SIG-M5 (cell line): Measurements from ENCODE around the gene CHD6.
A peak's percentile ranks its signal among the peaks of the same experiment; 100 is the strongest.

Source experiments
- DNase-seq: peaks from one replicate; lab custom pipeline; 2025; lab: John Stamatoyannopoulos, UW

The CHD6 gene

DNA sequence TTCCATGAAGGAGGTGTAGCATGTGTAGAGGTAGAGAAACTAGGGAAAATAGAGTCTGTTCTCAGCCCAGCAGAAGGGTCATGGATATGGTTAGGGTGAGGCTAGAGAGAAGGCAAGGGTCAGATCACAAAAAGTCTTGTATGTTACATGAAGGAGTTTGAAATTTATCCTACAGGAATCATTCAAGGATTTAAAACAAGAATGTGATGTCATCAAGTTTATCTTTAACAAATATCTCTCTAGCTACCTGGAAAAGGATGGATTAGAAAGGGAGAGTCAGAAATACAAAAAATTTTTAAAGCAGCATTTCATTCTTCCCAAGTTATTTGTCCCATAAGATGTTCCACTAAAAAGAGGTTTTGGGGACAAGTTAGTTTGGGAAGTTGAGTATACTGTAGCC lies 4.4 kb upstream of the CHD6 start:
- no peak for DNase-seq

DNA sequence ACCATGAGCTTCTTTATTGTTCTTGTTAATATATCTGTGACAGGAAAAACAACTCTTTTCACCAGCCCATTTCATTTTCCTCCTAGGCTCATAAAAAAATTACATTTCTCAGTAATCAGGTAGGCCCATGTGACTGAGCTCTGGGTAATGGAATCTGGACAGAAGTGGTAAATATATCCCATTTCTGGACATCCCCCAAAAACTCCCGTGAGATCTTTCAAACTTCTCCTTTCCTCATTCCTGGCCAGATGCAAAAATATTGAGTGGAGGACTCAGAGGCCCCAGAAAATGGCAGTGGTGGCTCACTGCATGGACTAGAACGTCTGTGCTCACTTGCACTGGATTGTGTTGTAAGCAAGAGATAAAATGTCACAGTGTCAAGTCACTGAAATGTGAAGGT lies 3.8 kb upstream of the CHD6 start:
- DNase-seq, result no peak

DNA sequence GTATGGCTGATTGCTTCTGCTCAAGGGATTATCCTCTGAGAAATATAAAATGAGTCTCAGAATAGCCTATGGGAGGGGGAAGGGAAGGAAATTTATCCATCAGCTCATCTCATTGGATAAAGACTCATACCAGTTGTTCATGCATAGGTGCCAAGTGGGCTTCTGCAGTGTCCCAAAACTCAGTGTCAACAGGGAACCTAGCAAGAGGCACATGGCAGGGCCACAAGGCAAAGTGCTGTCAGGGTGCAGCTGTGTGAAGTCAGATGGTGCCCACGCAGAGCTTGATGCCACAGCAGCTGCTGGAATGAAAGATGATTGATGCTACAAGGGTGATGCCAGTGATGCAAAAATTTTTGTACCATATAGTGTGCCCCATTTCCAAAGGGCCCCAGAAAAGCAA lies 3.2 kb upstream of the CHD6 start:
- no peak for DNase-seq

DNA sequence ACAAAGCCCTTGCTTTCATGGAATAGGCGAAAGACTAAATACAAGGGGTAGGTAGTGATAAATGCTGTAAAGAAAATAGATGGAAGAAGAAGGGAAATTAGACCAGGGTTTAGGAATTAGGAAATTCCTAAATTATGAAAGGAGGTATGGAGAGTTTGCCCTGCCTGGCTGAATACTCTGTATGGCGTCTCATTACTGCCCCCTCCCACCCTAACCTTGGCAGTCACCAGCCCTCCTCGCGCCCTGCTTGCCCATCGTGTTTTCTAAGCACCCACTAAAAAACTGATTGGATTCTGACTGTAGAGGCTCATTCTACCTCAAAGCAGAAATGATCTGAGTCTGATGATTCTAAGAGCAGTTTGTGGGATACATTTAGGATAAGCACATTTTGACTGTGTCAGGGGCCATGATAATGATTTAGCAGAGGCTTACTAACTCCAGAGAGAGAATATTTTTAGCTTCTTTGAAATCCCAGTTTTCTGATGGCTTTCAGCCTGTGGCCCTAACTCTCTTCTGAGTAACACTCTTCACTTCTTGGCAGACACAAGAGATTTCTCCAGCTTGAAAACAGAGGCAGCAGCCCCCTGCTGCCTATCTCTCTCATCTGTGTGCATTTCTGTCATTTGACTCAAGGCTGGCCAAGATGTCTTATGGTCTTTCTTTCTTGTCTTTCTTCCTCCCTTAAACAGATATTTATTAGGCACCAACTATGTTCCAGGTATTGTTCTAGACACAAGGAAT lies 1.4 kb upstream of the CHD6 start:
- no peak for DNase-seq

DNA sequence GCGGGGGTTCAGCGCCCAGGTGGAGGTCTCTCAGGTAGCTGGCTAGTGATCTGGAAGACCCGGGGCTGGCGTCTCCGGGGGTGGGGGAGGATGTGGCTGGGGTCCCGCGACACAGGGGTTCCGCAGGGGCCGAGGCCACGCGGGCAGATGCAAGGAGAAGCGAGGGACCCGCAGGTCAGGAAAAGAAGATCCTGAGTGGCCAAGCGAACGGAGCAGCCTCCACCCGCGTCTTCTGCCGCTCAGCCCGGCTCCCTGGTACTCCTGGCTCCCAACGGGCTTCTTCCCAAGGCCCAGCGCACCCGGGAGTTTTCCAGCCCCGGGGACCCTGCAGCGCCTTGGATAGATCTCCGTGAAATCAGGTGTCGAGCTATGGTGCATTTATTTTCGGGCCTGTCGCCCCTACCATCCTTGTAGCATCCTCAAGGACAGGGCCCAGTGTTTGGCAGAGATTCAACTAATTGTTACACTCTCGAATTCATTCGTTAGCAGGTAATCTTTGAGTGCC lies 682 bp upstream of the CHD6 start:
- no peak for DNase-seq

DNA sequence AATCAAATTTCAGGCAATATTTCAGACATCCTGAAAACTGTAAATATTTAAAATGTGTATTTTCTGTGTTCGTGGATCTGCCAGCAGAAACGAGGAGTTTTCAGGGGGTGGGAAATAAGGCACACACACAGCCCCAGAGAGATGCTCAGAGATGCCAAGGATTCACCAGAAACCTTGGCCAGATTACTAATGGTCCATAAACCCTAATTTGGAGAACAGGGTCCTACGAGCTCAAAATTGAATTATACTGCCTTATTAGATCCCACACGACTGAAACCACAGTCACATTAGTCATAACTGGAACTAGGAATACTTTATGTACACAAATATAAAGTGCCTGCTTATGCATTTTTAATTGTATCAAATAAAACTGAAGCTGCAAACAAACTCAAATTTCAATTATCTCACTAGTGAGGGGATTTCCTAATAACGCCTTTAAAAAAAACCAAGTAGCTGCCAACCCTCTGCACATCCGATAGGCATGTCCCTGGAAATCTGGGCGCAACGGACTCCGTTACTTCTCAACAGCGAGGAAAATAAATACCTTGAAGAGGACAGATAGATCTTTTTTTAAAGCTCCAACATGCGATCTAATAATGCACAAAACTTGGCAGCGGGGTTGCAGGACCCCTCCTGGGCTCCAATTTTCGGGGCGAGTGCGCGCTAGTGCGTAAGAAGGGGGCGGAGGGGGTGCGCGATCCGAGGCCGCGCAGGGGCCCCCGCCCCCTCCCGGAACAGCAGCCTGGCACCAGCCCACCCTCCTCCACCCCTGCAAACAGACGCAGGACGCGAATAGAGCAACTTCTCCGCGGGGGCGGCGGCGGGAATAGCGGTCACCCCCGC lies 897 bp downstream of the CHD6 start:
- DNase-seq, result no peak

DNA sequence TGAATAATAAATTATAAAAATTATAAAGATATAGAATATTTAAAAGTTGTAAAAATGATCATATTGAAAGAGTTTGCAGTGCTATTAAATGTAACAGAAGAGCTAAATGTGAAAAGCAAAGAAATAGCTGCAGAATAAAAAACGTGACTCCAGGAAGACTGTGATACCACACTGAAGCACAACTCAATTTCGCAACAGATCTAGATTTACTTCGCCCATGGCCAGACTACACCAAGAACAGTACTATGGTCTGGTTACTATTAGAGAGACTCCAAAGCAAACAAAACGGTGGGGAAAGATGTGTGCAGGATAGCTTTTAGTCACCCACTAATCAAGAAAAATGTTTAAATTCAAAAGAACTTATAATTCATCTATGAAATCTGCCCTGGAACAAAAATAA lies 1.9 kb downstream of the CHD6 start:
- DNase-seq, result peak; percentile 29

DNA sequence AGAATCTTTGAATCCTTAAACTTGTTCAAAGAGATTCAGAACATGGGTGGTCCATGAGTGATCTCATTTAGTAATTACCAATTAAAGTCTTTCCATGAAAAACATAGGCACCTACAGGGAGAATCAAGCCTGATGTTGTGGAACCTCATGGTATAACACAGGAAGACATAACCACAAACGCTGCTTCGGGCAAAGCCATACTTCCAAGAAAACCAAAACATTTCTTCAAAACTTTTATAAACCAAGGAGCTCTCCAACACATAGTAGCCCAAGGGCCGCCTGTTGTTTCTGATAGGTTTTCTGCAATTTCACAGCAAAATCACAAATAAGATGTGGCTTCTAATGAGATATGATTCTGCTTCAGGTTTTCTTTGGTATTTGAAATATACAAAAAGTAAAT lies 2.5 kb downstream of the CHD6 start:
- no peak for DNase-seq

DNA sequence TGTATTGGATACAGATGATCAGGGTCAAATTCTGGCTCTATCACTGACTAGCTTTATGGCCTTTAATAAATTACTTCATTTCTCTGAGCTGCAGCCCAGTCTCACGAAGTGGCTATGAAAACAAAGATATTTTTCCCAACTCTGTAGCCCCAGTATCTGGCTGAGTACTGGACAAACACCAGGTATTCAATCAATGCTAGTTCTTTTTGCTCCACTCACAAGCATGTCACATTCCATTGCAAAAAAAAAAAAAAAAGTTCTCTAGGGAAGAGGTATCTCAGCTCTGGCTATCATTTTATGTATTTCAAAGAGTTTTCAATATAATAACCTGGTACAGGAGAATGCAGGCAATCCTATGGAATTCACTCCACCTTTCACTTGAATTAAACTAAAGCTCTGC lies 3.1 kb downstream of the CHD6 start:
- no peak for DNase-seq

DNA sequence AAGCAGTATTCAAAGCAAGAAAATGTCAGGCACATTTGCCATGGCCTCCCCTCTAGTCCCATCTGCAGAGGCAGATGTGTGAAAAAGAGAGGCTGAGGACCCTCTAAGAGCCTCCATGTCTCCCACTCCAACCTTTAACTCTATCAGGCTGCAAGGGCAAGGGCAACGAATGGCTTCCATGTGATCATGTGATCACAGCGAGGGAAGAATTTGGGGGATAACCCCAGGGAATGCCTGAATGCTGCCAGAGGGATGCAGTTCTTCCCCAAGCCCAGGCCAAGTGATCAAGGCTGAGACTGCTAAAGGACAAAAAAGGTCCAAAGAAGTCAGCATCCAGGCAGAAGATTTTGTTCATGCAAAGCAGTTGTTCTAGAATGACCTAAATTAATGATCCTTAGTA lies 4.9 kb downstream of the CHD6 start:
- DNase-seq, result no peak

DNA sequence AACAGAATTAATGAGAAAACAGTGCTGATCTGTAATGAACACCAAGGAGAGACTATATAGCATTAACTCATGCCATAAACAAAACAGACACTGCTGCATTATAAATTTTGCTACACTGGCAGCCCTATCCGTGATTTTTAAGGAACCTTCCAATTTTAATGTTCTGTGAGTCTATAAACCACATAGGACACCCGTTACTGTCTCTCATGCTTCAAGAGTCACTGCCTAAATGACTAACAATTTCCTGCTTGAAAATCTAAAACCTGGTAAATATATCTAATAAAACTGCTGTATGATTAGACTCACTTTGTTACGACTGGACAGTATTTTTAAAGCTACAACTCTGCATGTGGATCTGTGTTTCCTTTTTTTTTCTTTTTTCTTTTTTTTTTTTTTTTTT lies 8.7 kb downstream of the CHD6 start:
- DNase-seq, result no peak

DNA sequence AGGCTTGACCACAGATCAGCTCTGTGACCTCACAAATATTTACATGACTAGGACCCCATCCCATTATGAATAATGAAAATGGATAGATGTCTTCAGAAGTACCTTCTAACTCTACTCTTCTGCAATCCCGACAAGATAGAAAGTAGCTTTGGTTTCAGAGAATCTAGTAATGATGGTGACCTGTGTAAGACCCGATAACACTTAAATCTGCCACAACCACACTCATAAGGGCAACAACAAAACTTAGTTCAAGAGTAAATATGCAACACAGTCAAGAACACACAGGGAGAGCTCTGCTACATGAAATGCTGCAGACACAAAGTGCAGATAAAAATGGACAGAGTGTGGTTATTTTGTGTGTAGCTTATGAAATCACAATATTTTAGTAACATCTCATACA lies 9.6 kb downstream of the CHD6 start:
- DNase-seq, result no peak

DNA sequence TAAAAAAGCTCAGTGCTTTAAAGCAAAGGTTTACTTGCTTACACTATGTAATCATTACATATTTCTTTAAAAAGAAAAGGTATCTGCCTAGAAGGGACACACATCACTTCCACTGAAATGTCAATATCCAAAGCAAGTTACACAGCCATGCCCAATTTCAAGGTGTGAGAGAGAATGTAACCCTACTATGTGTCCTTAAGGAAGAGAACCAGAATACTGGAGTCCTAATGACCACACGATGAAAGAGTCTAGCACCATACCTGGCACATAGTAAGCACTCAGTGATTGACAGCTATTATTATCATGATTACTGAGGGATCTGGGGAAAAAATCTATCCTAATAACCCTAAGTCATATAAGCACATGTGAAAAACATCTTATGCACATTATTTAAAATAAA lies 10.4 kb downstream of the CHD6 start:
- no peak for DNase-seq

DNA sequence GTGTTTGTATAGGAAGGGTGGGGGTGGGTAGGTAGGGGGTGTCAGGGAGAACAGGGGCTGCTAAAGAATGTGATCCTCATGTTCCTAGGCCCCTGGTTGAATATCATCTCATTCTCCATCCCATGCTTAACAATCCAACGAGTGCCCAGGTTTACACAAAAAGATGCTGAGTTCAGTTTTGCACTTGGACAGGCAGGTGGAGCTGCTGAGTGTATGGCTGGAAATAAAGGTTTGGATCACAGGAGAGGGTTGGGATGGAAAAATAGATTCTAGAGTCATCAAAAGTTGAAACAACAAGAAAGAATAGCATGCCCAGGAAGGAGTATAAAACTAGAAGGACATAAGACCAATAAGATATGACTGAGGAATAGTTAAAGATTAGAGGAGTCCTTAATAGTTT lies 14.2 kb downstream of the CHD6 start:
- no peak for DNase-seq

DNA sequence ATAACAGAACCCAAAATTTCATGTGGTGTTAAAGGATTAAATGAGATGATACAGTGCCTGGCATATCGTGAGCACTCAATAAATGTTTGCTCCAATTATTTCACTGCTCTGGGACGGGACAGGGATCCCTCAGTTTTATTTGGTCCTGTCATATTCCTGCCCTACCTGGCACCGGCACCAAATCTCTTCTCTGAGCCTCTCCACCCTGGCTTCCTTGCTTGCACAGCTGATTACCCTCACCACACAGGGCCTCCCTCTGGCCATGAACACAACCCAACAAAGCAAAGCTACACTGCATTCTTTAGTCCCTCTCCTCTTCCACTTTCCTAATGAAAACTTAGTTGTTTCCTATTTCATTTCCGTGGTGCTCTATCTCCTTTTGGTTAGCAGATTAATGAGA lies 16.4 kb downstream of the CHD6 start:
- no peak for DNase-seq

DNA sequence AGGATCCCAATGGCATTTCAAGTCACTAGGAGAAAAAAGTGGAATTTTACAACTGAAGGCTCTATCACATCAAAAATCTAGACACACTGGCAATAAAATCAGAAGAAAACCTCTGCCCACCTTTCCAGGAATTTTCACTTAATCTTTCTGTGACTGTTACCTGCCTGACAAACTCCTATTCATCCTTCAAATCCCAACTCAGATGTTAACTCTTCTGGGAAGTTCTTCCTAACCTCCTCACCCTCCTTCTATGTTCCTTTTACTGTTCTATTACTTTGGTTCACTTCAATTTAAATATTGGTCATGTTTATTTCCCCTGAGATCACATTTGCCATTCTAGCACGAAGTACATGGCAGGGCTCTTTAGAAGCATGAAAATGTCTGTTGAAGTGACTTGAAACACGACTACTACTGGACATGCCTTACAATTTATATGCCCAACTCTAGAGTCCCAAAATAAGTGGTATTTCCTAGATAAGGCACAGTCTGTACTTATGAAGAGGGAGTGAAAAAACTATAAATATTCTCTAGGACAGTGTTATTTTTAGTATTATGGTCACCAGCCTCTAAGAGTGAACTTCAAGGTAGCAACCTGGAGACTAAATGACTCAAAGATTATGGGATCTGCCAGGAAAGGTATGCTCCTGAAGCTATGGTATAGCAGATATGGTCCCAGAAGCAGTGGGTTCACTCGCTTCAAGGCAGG lies 17.1 kb downstream of the CHD6 start:
- no peak for DNase-seq

DNA sequence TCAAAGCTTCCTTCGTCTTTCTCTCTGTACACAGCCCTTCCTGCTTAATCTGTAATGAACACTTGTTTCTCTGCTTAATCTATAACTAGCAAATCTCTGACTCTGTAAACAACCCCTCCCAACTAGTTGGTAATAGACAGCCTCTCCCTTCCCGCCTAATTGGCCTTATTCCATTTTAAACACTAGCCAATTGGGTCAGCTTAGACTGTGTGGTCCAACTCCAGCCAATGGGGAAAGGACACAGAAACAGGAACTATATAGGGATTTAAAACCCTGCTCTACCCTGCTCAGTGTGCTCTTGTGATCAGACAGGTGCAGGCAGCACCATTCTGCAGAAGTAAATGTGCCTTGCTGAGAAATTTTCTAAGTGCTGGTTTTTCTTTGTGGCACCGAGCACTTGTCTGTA lies 18.5 kb downstream of the CHD6 start:
- DNase-seq, result no peak

DNA sequence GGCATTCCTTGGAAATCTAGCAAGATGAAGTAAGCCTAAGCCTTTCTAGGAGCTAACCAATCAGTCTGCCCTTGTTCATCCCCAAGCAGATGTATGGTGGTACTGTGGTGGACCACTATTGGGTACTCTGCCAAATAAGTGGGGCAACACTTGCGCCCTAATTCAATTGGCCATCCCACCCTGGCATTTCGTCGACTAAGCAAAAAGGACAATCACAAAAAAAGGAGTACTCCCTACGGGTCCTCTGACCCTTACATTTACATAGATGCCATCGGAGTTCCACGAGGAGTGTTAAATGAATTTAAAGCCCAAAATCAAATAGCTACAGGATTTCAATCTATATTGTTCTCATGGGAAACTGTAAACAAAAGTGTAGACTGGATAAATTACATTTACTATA lies 19.5 kb downstream of the CHD6 start:
- no peak for DNase-seq

DNA sequence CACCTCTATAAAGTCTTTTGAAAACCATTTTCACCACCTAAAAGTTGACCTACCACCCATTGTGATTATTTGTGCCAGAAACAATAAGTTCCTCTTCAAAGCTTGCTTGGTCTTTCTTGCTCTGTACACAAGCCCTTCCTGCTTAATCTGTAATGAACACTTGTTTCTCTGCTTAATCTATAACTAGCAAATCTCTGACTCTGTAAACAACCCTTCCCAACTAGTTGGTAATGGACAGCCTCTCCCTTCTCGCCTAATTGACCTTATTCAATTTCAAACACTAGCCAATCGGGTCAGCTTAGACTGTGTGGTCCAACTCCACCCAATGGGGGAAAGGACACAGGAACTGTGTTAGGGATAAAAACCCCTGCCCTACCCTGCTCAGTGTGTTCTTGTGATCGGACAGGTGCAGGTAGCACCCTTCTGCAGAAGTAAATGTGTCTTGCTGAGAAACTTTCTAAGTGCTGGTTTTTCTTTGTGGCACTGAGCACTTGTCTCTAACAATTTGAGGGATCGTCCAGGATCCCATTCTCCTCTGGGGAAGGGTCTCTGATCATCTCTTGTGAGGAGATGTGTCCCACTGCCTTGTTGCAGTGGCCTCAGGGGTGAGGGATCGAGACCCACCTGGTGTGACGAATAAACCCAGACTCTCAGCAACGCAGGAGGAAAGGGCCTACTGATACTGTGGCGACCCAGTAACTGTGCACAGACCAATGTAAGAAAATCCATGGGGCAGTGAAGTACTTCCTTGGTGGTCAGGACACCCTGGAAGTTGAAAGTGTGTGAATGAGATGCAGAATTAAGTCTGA lies 23.5 kb downstream of the CHD6 start:
- DNase-seq, result no peak

DNA sequence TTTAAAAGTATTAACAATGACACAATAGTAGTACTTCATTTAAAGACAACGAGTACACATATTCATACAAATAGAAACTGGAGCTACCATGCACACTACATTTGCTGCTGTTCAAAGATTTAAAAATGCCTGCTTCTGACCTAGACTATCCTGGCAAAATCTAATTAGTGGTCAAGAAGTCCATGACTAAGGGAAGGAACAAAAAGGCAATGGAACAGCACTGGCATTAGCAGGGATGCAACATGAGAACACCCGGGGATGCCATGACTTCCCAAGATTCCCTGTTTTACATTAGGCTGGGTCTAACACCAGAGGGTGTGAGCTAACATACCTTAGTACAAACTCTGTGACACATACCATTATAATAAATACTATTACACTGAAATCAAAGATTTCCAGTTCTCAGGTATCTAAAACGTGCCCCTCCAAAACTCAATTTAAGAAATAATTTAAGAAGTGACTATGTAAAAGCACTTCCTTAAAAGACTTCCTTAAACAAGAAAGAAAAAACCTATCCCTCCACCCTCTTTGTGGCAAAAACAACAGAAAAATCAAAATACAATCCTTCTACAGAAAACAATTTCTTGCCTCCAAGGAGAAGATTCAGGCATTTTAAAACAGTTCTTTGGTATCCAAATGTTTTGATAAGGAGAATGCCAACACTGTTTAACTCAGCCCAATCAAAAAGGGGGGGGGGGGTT lies 25.5 kb downstream of the CHD6 start:
- DNase-seq, result no peak

DNA sequence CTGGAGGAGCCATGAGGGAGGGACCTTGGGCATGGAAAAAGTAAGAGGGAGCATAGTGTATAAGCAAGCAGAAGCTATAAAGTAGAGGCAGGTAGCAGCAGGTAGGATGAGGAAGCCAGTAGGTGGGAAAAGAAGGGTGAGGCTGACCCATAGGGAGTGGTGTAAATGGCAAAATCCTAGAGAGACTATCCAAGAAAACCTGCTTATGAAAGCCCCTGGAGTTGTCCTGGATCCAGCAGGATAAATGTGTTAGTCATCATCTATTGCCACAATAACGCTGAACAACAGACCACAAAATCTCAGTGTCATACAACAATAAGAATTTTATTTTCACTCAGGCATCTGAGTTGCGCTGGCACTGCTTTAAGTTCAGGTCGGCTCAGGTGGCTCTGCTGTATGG lies 30.2 kb downstream of the CHD6 start:
- no peak for DNase-seq
